ENCODE measurements around the gene IFNG-AS1.

DNA sequence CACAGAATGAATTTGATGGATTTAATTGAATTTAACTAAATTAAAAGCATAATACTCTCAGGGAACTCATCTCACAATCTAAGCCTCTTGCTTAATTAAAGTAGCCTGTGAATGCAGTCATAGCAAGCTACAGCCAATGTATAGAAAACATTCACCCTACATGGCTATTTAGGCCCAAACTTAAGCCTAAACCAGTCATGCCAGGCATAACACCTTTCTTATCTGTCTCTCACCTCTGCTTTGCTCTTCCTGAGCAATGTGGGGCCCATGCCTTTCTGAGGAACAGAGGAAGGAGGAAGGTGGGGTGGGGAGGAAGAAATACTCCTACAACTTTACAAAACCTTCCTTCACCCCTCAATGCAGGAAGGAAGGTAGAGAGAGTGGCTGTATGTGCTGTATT, 29.1 kb downstream of the IFNG-AS1 start:
- no peak for TF ChIP-seq CTCF (IDR thresholded peaks at IDR 0.05)
- no peak for TF ChIP-seq POLR2AphosphoS5 (IDR thresholded peaks at IDR 0.05)
- no peak for TF ChIP-seq EP300 (IDR thresholded peaks at IDR 0.05)
- no peak for TF ChIP-seq POLR2A (IDR thresholded peaks at IDR 0.05)
